Gastrocnemius medialis (tissue), 4 donors: Measurements from ENCODE around the gene KRT2. TPM values are rescaled to one million over a fixed set of nuclear protein-coding genes. Genes with fewer than 3 reads are reported as not detected.
"Not testable (repeated sequence)": the region's sequence is repeated elsewhere in the genome, so short reads cannot be mapped to it uniquely, and the experiment has no call there.

ENCODE experiments used
- ATAC-seq, 2 donors: fragments of 150-250 bp; one replicate each; pipeline ENCODE4 v1.9.1; 2016
- DNase-seq, 2 donors: peaks; one replicate each; pipeline ENCODE4 v3.0.0-alpha.2; 2019
- H3K27ac ChIP-seq, 4 donors: fragments of 200-600 bp; sonication (generic); 1 replicate in 1 of 4; 2 replicates in 3 of 4; pipeline ENCODE4 v1.5.1; 2016 to 2018; ENCODE audit warnings: mild to moderate bottlenecking in 2 of 4, moderate library complexity in 1 of 4
- H3K27me3 ChIP-seq, 3 donors: fragments of 200-600 bp; sonication (generic) in 2 of 3; 1 replicate in 1 of 3; 2 replicates in 2 of 3; pipeline versions ENCODE4 v1.5.1 to v1.6.0; 2016 to 2019; ENCODE audit warnings: mild to moderate bottlenecking in 1 of 3, moderate library complexity in 1 of 3
- H3K36me3 ChIP-seq, 2 donors: fragments of 200-600 bp; sonication (generic) in 1 of 2; one replicate each; pipeline ENCODE4 v1.5.1; 2017 to 2018
- H3K4me1 ChIP-seq, 2 donors: fragments of 200-600 bp; sonication (generic) in 1 of 2; one replicate each; pipeline ENCODE4 v1.5.1; 2016 to 2017; ENCODE audit warnings: mild to moderate bottlenecking in 2 of 2
- H3K4me3 ChIP-seq, 4 donors: fragments of 200-600 bp; sonication (generic) in 3 of 4; 1 replicate in 1 of 4; 2 replicates in 3 of 4; pipeline ENCODE4 v1.5.1; 2016 to 2019; ENCODE audit warnings: mild to moderate bottlenecking in 2 of 4
- H3K9me3 ChIP-seq, 3 donors: fragments of 200-600 bp; sonication (generic) in 2 of 3; 1 replicate in 1 of 3; 2 replicates in 2 of 3; pipeline ENCODE4 v1.5.1; 2016 to 2019
- CTCF ChIP-seq, 5 experiments: fragments of 450-650 bp in 3 of 5; fragments of 200-600 bp in 2 of 5; sonication (generic) in 2 of 5; IDR thresholded peaks in 4 of 5; conservative IDR thresholded peaks in 1 of 5; 1 replicate in 4 of 5; 2 replicates in 1 of 5; pipeline ENCODE4 v1.5.1; 2016 to 2019; ENCODE audit warnings: antibody characterized with exemption in 5 of 5, mild to moderate bottlenecking in 3 of 5, moderate library complexity in 3 of 5
- POLR2A ChIP-seq, 2 donors: fragments of 450-650 bp; IDR thresholded peaks; one replicate each; pipeline ENCODE4 v1.6.1; 2017; ENCODE audit warnings: antibody characterized with exemption in 2 of 2, mild to moderate bottlenecking in 2 of 2, moderate library complexity in 2 of 2
- in situ Hi-C, 4 donors: fragments of 200-750 bp; cut with MboI; loops; one replicate each; pipeline versions ENCODE4 v1.15.0 to v1.8.0; 2017; ENCODE audit warnings: low sequenced_read_pairs in 4 of 4
- intact Hi-C: fragments of 100-400 bp; cut with DNase I; formaldehyde crosslinking; loops from one replicate; pipeline ENCODE4 v1.15.1; 2023; ENCODE audit warnings: low total_unique reads
- total RNA-seq, 4 donors: library from RNA; depleted of rRNA; stranded (reverse); fragments of >200 nt; gene quantifications; one replicate each; pipeline versions ENCODE4 v1.1.0 to v1.2.3, GENCODE V29; 2016

Gene KRT2
- total RNA-seq, 4 donors from 2014 or later, result not detected

- intact Hi-C loops, result no loop called here
- TF ChIP-seq CTCF (IDR thresholded peaks at IDR 0.05 in 4 of 5, conservative IDR thresholded peaks at IDR 0.05 in 1 of 5), result no peak
- TF ChIP-seq POLR2A (IDR thresholded peaks at IDR 0.05), result no peak
- no peaks in the 10 kb centered on the region for H3K4me1 ChIP-seq
- H3K36me3 ChIP-seq, result no peaks in the 10 kb centered on the region
- H3K4me3 ChIP-seq, result no peak overlapping the region
- no peak overlapping the region for H3K27ac ChIP-seq
- DNase-seq (no peak), ATAC-seq (no peak)
- no peaks in the 10 kb centered on the region for H3K9me3 ChIP-seq
- H3K27me3 ChIP-seq, result peaks cover 0 to 4% (median 0%) of the 10 kb centered on the region in 3 donors
- in situ Hi-C loops, result no loop called here
Observed at GRCh38 chr12:52670506-52670905, 18.5 kb upstream of the KRT2 start.

- H3K27me3 ChIP-seq, in situ Hi-C loops, H3K9me3 ChIP-seq, H3K27ac ChIP-seq, ATAC-seq, H3K4me3 ChIP-seq, H3K4me1 ChIP-seq, H3K36me3 ChIP-seq, intact Hi-C loops, DNase-seq: not testable (repeated sequence)
Observed at GRCh38 chr12:52669941-52670340, 17.9 kb upstream of the KRT2 start.

DNA sequence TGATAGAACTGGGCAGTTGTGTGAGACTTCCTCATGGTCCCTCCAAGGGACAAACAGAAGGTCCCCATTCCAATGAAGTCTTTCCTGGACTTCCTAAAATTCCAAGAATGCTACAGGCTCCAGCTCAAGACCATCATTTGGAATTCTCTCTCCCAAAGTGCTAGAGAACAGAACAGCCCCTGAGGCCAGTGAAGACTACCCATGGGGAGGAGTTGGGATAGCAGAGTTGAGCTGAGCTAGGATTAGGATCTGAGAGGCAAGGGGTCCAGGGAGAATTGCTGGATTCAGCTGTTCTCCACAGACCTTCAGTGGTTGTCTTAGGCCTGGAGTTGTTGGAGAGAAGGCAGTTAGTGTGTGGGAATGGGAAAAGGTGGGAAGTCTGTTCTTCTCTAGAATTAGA lies 17.4 kb upstream of the KRT2 start:
- Histone ChIP-seq H3K9me3 (no peaks in the 10 kb centered on the region), H3K4me1 (no peaks in the 10 kb centered on the region), H3K27ac (no peak overlapping the region), H3K27me3 (peaks cover 0 to 3% (median 1%) of the 10 kb centered on the region in 3 donors), H3K4me3 (no peak overlapping the region), H3K36me3 (no peaks in the 10 kb centered on the region)
- intact Hi-C loops (no loop called here), in situ Hi-C loops (no loop called here)
- DNase-seq (no peak), ATAC-seq (no peak)
- TF ChIP-seq CTCF (IDR thresholded peaks at IDR 0.05 in 4 of 5, conservative IDR thresholded peaks at IDR 0.05 in 1 of 5), result no peak
- TF ChIP-seq POLR2A (IDR thresholded peaks at IDR 0.05), result no peak

- ATAC-seq (no peak), DNase-seq (no peak)
- Histone ChIP-seq H3K4me1 (no peaks in the 10 kb centered on the region), H3K27me3 (peaks cover 0 to 7% (median 3%) of the 10 kb centered on the region in 3 donors), H3K9me3 (no peaks in the 10 kb centered on the region), H3K27ac (no peak overlapping the region), H3K4me3 (no peak overlapping the region), H3K36me3 (no peaks in the 10 kb centered on the region)
- TF ChIP-seq CTCF (IDR thresholded peaks at IDR 0.05 in 4 of 5, conservative IDR thresholded peaks at IDR 0.05 in 1 of 5) (no peak), POLR2A (IDR thresholded peaks at IDR 0.05) (no peak)
- in situ Hi-C loops, result no loop called here
- intact Hi-C loops, result no loop called here
Observed at GRCh38 chr12:52667931-52668330, 15.9 kb upstream of the KRT2 start.

DNA sequence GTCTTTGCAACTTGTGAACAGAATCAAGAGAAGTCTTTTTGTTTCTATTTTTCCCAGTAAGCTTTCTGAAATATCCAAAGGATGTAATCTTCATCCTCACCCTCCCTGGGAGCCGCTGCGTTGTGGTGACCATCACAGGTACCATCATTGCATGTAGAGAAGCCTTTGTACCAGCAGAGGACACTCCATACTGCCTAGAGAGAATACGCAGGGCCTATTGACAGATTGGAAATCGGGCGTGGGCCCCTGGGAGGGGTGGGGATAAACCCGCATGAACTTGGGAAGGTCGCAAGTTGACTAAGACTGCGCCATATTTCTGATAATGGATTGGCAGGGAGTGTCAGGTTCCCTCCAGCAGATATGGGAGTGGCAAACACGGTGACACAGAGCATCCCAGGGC lies 15.5 kb upstream of the KRT2 start:
- no peak overlapping the region for H3K27ac ChIP-seq
- TF ChIP-seq CTCF (IDR thresholded peaks at IDR 0.05 in 4 of 5, conservative IDR thresholded peaks at IDR 0.05 in 1 of 5) (no peak), POLR2A (IDR thresholded peaks at IDR 0.05) (no peak)
- DNase-seq, result no peak
- H3K4me3 ChIP-seq, result no peak overlapping the region
- H3K4me1 ChIP-seq, result no peaks in the 10 kb centered on the region
- ATAC-seq, result no peak
- H3K36me3 ChIP-seq, result no peaks in the 10 kb centered on the region
- peaks cover 0 to 6% (median 3%) of the 10 kb centered on the region in 3 donors for H3K27me3 ChIP-seq
- H3K9me3 ChIP-seq, result no peaks in the 10 kb centered on the region
- in situ Hi-C loops, result no loop called here
- intact Hi-C loops, result no loop called here
